ENCODE data around the gene ARL4A.

- TF ChIP-seq SALL2 (CRISPR knock-in tag; IDR thresholded peaks at IDR 0.05) = no peak
- no peak for TF ChIP-seq POLR2A (IDR thresholded peaks at IDR 0.05; ENCODE audit: insufficient read depth in 1 of 2, low read depth in 2 of 2, low read length in 2 of 2)
- TF ChIP-seq REST (IDR thresholded peaks at IDR 0.05; ENCODE audit: borderline replicate concordance in 1 of 2, low read depth in 1 of 2, low read length in 2 of 2) = no peak
- no peak for TF ChIP-seq CTCF (CRISPR knock-in tag; IDR thresholded peaks at IDR 0.05)
- no peak for TF ChIP-seq ZNF768 (CRISPR knock-in tag; IDR thresholded peaks at IDR 0.05)
- TF ChIP-seq ZKSCAN8 (CRISPR knock-in tag; IDR thresholded peaks at IDR 0.05; ENCODE audit: borderline replicate concordance) = no peak
- no peak for TF ChIP-seq ATF6 (CRISPR knock-in tag; conservative IDR thresholded peaks at IDR 0.05)
- TF ChIP-seq ZBTB21 (CRISPR knock-in tag; IDR thresholded peaks at IDR 0.05) = no peak
Observed at GRCh38 chr7:12701433-12701832, 14.0 kb downstream of the ARL4A start.

Measured in HepG2 (cell line).